ENCODE measurements around the gene ZFAND3. TPM values are rescaled to one million over a fixed set of nuclear protein-coding genes. Genes with fewer than 3 reads are reported as not detected.

ZFAND3 gene
- total and polyA plus RNA-seq, 2 donors (not counting 1 experiment from before 2014, with no cell fraction given) = 21.5 to 40.8 TPM

GRCh38 chr6:37874726-37875125 lies 55.2 kb downstream of the ZFAND3 start:
- DNase-seq (ENCODE audit: low read depth in 2 of 2) = no peak
- Histone ChIP-seq H3K27me3 (ENCODE audit: control insufficient read depth, insufficient read depth, low read length) (no peaks in the 10 kb centered on the region), H3K9ac (ENCODE audit: insufficient read depth, low read length) (no peak overlapping the region), H3K27ac (ENCODE audit: insufficient read depth, low read length) (no peak overlapping the region), H3K9me3 (ENCODE audit: control insufficient read depth, insufficient read depth, low read depth, low read length) (no peaks in the 10 kb centered on the region), H3K36me3 (ENCODE audit: control insufficient read depth, insufficient read depth, low read length) (no peaks in the 10 kb centered on the region), H3K4me3 (replicated peaks in 1 of 4; ENCODE audit: control extremely low read depth in 1 of 4, insufficient read depth in 1 of 4, low read depth in 3 of 4, low read length in 4 of 4) (no peak overlapping the region), H3K4me2 (ENCODE audit: extremely low read depth, insufficient read depth, low read length) (no peak overlapping the region), H3K79me2 (ENCODE audit: control insufficient read depth, insufficient read depth, low read length) (peaks cover 85% of the 10 kb centered on the region), H2AFZ (ENCODE audit: low read length) (no peak overlapping the region), H3K4me1 (ENCODE audit: control insufficient read depth, extremely low read depth, insufficient read depth, low read length) (peaks cover 9% of the 10 kb centered on the region), H4K20me1 (ENCODE audit: control insufficient read depth, extremely low read depth, insufficient read depth, low read length) (peaks cover 6% of the 10 kb centered on the region)
- TF ChIP-seq, protein P1, sequence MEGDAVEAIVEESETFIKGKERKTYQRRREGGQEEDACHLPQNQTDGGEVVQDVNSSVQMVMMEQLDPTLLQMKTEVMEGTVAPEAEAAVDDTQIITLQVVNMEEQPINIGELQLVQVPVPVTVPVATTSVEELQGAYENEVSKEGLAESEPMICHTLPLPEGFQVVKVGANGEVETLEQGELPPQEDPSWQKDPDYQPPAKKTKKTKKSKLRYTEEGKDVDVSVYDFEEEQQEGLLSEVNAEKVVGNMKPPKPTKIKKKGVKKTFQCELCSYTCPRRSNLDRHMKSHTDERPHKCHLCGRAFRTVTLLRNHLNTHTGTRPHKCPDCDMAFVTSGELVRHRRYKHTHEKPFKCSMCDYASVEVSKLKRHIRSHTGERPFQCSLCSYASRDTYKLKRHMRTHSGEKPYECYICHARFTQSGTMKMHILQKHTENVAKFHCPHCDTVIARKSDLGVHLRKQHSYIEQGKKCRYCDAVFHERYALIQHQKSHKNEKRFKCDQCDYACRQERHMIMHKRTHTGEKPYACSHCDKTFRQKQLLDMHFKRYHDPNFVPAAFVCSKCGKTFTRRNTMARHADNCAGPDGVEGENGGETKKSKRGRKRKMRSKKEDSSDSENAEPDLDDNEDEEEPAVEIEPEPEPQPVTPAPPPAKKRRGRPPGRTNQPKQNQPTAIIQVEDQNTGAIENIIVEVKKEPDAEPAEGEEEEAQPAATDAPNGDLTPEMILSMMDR (conservative IDR thresholded peaks at IDR 0.05 in 1 of 2, IDR thresholded peaks at IDR 0.05 in 1 of 2; ENCODE audit: low read depth in 1 of 2, low read length in 2 of 2) = no peak
- TF ChIP-seq EZH2 (IDR thresholded peaks at IDR 0.05; ENCODE audit: low read length, missing control alignments) = no peak

DNA sequence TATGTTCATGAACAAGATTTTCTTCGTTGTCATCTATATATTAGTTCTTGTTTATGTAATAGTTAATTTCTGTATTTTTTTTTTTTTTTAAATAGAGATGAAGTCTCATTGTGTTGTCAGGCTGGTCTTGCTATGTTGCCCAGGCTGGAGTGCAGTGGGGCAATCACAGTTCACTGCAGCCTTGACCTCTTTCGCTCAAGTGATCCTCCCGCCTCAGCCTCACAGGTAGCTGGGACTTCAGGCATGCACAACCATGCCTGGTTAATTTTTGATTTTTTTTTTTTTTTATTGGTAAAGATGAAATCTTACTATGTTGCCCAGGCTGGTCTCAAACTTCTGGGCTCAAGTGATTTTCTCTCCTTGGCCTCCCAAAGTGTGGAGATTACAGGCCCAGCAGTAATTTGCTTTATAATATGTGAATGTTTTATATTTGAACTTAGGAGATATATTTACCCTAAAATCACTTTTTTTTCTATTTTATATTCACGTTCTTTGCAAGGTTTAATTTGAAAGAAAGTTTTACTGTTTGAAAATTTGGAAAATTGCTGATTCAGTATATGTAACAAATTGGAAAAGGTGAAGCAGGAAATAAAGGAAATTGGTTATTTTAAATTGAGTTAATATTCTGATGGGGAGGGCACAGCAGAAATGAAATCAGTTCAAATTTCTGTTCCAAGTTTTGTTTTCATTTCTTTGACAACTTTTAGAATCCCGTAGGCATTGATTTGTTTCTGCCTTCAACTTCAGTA lies 56.2 kb downstream of the ZFAND3 start:
- Histone ChIP-seq H3K79me2 (ENCODE audit: control insufficient read depth, insufficient read depth, low read length) (peaks cover 83% of the 10 kb centered on the region), H3K4me3 (replicated peaks in 1 of 4; ENCODE audit: control extremely low read depth in 1 of 4, insufficient read depth in 1 of 4, low read depth in 3 of 4, low read length in 4 of 4) (no peak overlapping the region), H2AFZ (ENCODE audit: low read length) (no peak overlapping the region), H3K27ac (ENCODE audit: insufficient read depth, low read length) (no peak overlapping the region), H3K36me3 (ENCODE audit: control insufficient read depth, insufficient read depth, low read length) (no peaks in the 10 kb centered on the region), H3K9me3 (ENCODE audit: control insufficient read depth, insufficient read depth, low read depth, low read length) (no peaks in the 10 kb centered on the region), H4K20me1 (ENCODE audit: control insufficient read depth, extremely low read depth, insufficient read depth, low read length) (peaks cover 6% of the 10 kb centered on the region), H3K4me2 (ENCODE audit: extremely low read depth, insufficient read depth, low read length) (no peak overlapping the region), H3K27me3 (ENCODE audit: control insufficient read depth, insufficient read depth, low read length) (no peaks in the 10 kb centered on the region), H3K4me1 (ENCODE audit: control insufficient read depth, extremely low read depth, insufficient read depth, low read length) (peaks cover 9% of the 10 kb centered on the region), H3K9ac (ENCODE audit: insufficient read depth, low read length) (no peak overlapping the region)
- TF ChIP-seq, protein P1 (conservative IDR thresholded peaks at IDR 0.05 in 1 of 2, IDR thresholded peaks at IDR 0.05 in 1 of 2; ENCODE audit: low read depth in 1 of 2, low read length in 2 of 2) = no peak
- TF ChIP-seq EZH2 (IDR thresholded peaks at IDR 0.05; ENCODE audit: low read length, missing control alignments) = no peak
- DNase-seq (ENCODE audit: low read depth in 2 of 2) = no peak

DNA sequence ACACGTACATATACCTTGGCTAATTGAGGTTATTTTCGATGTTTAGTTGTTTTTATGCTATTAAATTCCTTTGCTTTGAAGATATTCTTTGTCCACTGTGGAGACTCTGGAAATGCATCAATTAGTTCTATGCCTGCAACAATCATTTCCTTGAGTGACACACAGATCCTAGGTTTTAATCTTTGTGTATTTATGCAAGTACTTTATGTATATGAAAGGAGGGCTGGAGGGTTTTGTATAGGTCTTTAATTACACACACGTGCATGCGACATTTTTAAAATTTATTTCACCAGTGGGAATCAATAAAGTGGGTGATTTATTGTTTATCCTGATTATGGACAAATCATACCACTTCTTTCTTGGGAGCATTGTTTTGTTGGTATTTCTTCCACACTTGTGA lies 57.3 kb downstream of the ZFAND3 start:
- Histone ChIP-seq H3K36me3 (ENCODE audit: control insufficient read depth, insufficient read depth, low read length) (no peaks in the 10 kb centered on the region), H3K4me2 (ENCODE audit: extremely low read depth, insufficient read depth, low read length) (no peak overlapping the region), H2AFZ (ENCODE audit: low read length) (no peak overlapping the region), H3K9me3 (ENCODE audit: control insufficient read depth, insufficient read depth, low read depth, low read length) (no peaks in the 10 kb centered on the region), H3K27me3 (ENCODE audit: control insufficient read depth, insufficient read depth, low read length) (no peaks in the 10 kb centered on the region), H3K9ac (ENCODE audit: insufficient read depth, low read length) (no peak overlapping the region), H3K79me2 (ENCODE audit: control insufficient read depth, insufficient read depth, low read length) (peaks cover 72% of the 10 kb centered on the region), H3K4me1 (ENCODE audit: control insufficient read depth, extremely low read depth, insufficient read depth, low read length) (peaks cover 9% of the 10 kb centered on the region), H3K27ac (ENCODE audit: insufficient read depth, low read length) (no peak overlapping the region), H4K20me1 (ENCODE audit: control insufficient read depth, extremely low read depth, insufficient read depth, low read length) (peaks cover 6% of the 10 kb centered on the region), H3K4me3 (replicated peaks in 1 of 4; ENCODE audit: control extremely low read depth in 1 of 4, insufficient read depth in 1 of 4, low read depth in 3 of 4, low read length in 4 of 4) (no peak overlapping the region)
- TF ChIP-seq, protein P1 (conservative IDR thresholded peaks at IDR 0.05 in 1 of 2, IDR thresholded peaks at IDR 0.05 in 1 of 2; ENCODE audit: low read depth in 1 of 2, low read length in 2 of 2) = no peak
- no peak for TF ChIP-seq EZH2 (IDR thresholded peaks at IDR 0.05; ENCODE audit: low read length, missing control alignments)
- no peak for DNase-seq (ENCODE audit: low read depth in 2 of 2)

All from fibroblast of lung (primary cell).